HTERT RPE-1 (cell line): ENCODE measurements around the gene ZBTB8B.

Experiments
- in situ Hi-C: fragments of 300-500 bp; cut with MboI; formaldehyde crosslinking; loops from 4 replicates; pipeline ENCODE4 v1.14.3; 2020; ENCODE audit warnings: low sequenced_read_pairs

The ZBTB8B gene

GRCh38 chr1:32503153-32503552 lies 38.3 kb downstream of the ZBTB8B start:
- in situ Hi-C loops: no loop called here

DNA sequence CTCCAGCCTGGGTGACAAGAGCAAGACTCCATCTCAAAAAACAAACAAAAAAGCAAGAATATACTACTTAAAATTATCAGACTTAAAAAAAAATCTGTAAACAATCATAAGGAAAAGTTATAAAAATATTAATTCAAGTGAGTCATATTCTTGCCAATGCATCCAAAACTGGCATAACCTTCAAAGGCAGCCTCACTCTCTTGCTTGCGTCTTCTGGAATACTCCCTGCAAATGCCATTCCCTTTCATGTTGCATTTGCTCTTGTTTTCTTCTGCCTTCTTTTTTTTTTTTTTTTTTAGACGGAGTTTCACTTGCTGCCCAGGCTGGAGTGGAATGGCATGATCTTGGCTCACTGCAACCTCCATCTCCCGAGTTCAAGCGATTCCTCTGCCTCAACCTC lies 42.1 kb downstream of the ZBTB8B start:
- in situ Hi-C loops: no loop called here

DNA sequence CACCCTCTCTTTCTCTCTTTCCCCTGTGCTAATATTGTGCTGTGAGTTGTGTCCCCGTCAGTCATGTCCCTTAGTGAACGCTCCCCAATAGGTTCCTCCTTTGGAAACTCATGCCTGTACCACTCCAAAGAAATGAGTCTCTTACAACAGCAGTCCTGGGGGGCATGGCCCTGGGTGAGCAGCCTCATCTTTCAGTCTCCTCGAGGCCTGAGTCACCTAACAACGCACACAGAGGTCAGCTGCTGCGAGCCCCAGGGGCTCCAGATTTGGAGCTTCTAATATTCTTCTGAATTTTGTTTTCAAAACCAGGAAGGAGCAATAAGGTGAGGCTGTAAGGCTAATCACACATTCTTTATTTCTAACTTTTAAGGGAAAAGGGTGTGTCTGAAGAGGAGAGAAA lies 43.9 kb downstream of the ZBTB8B start:
- in situ Hi-C loops: no loop called here

DNA sequence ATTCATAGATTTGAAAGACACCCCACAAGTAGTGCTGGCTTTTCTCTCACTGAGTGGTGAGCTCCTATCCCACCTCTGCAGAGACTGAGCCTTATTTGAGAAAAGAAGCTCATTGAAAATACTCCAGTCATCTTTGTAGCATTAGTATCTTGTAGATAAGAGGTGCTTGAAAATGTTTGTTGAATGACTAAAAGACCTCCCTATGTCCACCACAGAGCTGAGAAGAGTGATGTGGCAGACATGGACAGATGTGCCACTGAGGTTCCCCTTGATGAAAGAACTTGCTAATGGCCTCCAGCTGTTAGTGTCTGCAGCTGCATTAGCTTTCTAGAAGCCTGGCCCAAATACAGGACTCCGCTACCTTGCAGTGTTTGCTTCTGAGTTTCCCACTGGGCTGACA lies 45.1 kb downstream of the ZBTB8B start:
- in situ Hi-C loops: no loop called here
